Measurements from ENCODE around the gene KNCN. TPM values are rescaled to one million over a fixed set of nuclear protein-coding genes. Genes with fewer than 3 reads are reported as not detected.

KNCN gene
- total and polyA plus RNA-seq, 10 of the 15 experiments (the other 5 are each of a cell fraction or from before 2014, with no cell fraction given), result not detected

DNA sequence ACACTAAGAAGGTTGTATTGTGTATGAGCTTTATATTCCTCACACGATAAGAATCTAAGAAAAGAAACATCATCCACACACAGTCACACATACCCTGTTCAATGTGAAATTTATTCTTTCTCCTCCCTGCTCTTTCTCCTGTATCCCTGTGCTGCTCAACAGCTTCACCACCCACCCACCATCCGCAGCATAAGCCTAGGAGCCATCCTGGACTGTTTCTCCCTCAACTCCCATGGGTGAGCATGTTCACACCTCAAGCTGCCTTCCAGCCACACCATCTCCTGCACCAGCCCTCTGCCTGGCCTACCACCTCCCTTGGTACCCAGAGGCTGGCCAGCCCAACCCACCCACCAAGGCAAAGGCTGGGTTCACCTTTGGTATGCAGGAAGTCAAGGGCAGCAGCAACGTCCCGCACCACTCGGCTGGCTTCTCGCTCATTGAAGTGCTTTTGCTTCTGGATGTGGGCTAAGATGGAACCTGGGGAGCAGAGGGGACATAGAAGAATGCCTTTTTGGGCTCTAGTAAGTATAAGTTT lies 20.3 kb upstream of the KNCN start (continued):
- TF ChIP-seq BCL11A (IDR thresholded peaks at IDR 0.05; ENCODE audit: low read depth, low read length) (no peak), SPI1 (IDR thresholded peaks at IDR 0.05; ENCODE audit: borderline replicate concordance, insufficient read depth, low read depth, low read length) (no peak), FOXM1 (IDR thresholded peaks at IDR 0.05; ENCODE audit: low read depth, low read length) (no peak), BHLHE40 (IDR thresholded peaks at IDR 0.05; ENCODE audit: borderline replicate concordance in 1 of 2, low read depth in 2 of 2, low read length in 1 of 2) (no peak)
- TF ChIP-seq, protein P1, sequence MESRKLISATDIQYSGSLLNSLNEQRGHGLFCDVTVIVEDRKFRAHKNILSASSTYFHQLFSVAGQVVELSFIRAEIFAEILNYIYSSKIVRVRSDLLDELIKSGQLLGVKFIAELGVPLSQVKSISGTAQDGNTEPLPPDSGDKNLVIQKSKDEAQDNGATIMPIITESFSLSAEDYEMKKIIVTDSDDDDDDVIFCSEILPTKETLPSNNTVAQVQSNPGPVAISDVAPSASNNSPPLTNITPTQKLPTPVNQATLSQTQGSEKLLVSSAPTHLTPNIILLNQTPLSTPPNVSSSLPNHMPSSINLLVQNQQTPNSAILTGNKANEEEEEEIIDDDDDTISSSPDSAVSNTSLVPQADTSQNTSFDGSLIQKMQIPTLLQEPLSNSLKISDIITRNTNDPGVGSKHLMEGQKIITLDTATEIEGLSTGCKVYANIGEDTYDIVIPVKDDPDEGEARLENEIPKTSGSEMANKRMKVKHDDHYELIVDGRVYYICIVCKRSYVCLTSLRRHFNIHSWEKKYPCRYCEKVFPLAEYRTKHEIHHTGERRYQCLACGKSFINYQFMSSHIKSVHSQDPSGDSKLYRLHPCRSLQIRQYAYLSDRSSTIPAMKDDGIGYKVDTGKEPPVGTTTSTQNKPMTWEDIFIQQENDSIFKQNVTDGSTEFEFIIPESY (IDR thresholded peaks at IDR 0.05), result no peak
- TF ChIP-seq, protein P2, sequence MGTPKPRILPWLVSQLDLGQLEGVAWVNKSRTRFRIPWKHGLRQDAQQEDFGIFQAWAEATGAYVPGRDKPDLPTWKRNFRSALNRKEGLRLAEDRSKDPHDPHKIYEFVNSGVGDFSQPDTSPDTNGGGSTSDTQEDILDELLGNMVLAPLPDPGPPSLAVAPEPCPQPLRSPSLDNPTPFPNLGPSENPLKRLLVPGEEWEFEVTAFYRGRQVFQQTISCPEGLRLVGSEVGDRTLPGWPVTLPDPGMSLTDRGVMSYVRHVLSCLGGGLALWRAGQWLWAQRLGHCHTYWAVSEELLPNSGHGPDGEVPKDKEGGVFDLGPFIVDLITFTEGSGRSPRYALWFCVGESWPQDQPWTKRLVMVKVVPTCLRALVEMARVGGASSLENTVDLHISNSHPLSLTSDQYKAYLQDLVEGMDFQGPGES (IDR thresholded peaks at IDR 0.05), result no peak

DNA sequence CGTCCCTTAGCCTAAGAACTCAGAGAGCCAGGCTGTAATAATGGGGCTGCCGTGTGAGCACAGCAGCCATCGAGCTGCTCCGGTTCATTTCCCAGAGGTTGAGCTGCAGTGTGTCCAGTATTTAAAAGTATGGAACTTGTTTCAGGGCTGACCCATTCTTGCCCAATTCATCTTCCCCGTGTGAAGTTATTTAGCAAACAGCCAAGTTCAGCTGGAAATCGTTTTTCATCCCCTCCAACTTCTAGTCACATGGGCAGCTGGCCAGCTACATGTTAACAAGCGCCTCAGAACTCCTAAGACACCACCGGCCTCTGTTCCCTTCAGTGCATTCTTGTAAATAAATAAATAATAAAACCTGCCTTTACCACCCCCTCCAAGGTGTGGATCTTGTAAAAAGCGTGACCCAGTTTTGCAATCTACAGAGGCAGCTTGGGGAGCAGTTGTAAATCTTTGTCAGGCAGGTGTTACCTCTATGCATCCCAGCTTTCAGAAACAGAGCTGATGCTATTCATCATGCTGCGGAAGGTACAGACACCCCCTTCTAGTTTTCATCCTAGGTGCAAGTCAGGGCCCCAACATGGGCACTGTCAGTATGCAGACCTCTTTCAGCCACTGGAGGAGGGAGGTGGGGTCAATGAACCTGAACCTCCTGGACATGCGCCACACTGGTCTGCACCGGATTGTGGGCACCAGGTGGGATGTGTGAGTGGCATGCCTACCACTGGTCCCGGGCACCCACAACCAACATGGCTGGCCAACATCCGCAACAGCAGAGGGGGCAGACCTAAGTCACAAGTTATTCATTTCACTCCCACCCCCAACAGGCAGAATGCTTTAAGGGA lies 18.7 kb upstream of the KNCN start:
- H3K36me3 ChIP-seq (ENCODE audit: control insufficient read depth in 2 of 2, insufficient read depth in 2 of 2, low read length in 1 of 2), result peaks cover 2 to 3% of the 10 kb centered on the region in 2 experiments; a peak in 3 of 4 replicates
- TF ChIP-seq TCF7 (IDR thresholded peaks at IDR 0.05; ENCODE audit: borderline replicate concordance) (no peak), TBL1XR1 (IDR thresholded peaks at IDR 0.05; ENCODE audit: low read depth, low read length) (no peak), STAT3 (IDR thresholded peaks at IDR 0.05; ENCODE audit: low read depth, low read length) (no peak), ESRRA (IDR thresholded peaks at IDR 0.05; ENCODE audit: low read length) (no peak), BMI1 (IDR thresholded peaks at IDR 0.05; ENCODE audit: borderline replicate concordance) (no peak)
- TF ChIP-seq, protein P3, sequence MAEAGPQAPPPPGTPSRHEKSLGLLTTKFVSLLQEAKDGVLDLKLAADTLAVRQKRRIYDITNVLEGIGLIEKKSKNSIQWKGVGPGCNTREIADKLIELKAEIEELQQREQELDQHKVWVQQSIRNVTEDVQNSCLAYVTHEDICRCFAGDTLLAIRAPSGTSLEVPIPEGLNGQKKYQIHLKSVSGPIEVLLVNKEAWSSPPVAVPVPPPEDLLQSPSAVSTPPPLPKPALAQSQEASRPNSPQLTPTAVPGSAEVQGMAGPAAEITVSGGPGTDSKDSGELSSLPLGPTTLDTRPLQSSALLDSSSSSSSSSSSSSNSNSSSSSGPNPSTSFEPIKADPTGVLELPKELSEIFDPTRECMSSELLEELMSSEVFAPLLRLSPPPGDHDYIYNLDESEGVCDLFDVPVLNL (IDR thresholded peaks at IDR 0.05; ENCODE audit: low read depth, low read length), result no peak

More for the DNA sequence above, 18.7 kb upstream of the KNCN start:
- Histone ChIP-seq H3K9me3 (replicated peaks; ENCODE audit: control insufficient read depth, insufficient read depth, low read length) (no peaks in the 10 kb centered on the region), H3K27ac (ENCODE audit: control insufficient read depth, insufficient read depth) (no peak overlapping the region), H3K9ac (ENCODE audit: control insufficient read depth, insufficient read depth, low read length) (no peak overlapping the region), H3K4me2 (ENCODE audit: control insufficient read depth, insufficient read depth) (no peak overlapping the region), H3K4me3 (no peak overlapping the region), H3K4me1 (ENCODE audit: control insufficient read depth, insufficient read depth, low read length) (no peaks in the 10 kb centered on the region), H2AFZ (ENCODE audit: control insufficient read depth, low read depth, low read length) (no peak overlapping the region), H4K20me1 (ENCODE audit: control insufficient read depth, insufficient read depth) (no peaks in the 10 kb centered on the region), H3K79me2 (ENCODE audit: control insufficient read depth, insufficient read depth, low read length) (no peaks in the 10 kb centered on the region), H3K27me3 (replicated peaks in 1 of 2; ENCODE audit: control insufficient read depth in 2 of 2, insufficient read depth in 2 of 2, low read length in 1 of 2) (no peaks in the 10 kb centered on the region)
- ChIA-PET SMC1A (ENCODE audit: uncharacterized antibody, unreplicated experiment) (interaction anchor here (1.1 to 1.4 kb wide), 2 partner anchors 25 to 155 kb away, joined by 3 read pairs; no protein-coding TSS in a partner anchor), CTCF (interaction anchor here (0.9 kb wide), 1 partner anchor 22 kb away, joined by 4 read pairs; no protein-coding TSS in a partner anchor), RAD21 (ENCODE audit: unreplicated experiment) (no interaction called here), POLR2A (interaction anchor here (0.5 kb wide), 1 partner anchor 15 kb away, joined by 4 read pairs; no protein-coding TSS in a partner anchor)
- no TSS peak for BruUV-seq (replicated peaks)
- in situ Hi-C loops (cut with MboI), result no loop called here
- no peak for FAIRE-seq
- no peak for DNase-seq (ENCODE audit: low read depth, low spot score)
- intact Hi-C loops (cut with micrococcal nuclease; ENCODE audit: unreplicated experiment), result no loop called here
- ATAC-seq, result no peak
- 89% methylated on average over 14 of the region's 14 CpGs for WGBS (ENCODE audit: insufficient coverage, insufficient replicate concordance, low lambda C conversion rate, missing lambda C conversion rate)
